ENCODE data around the gene PAM. TPM values are rescaled to one million over a fixed set of nuclear protein-coding genes. Genes with fewer than 3 reads are reported as not detected.
A peak's percentile ranks its signal among the peaks of the same experiment; 100 is the strongest.

PAM gene
- total RNA-seq, 1 donor from 2014 or later: 136 TPM

GRCh38 chr5:102911973-102912372, 156.9 kb downstream of the PAM start:
- Histone ChIP-seq H3K36me3 (no peaks in the 10 kb centered on the region), H3K4me1 (peaks cover 15% of the 10 kb centered on the region), H3K27ac (peak overlapping the region; percentile 39), H3K27me3 (no peaks in the 10 kb centered on the region), H3K4me3 (no peak overlapping the region), H3K9me3 (no peaks in the 10 kb centered on the region)
- TF ChIP-seq POLR2A (IDR thresholded peaks at IDR 0.05) (no peak), POLR2AphosphoS5 (IDR thresholded peaks at IDR 0.05; ENCODE audit: insufficient read depth in 1 of 2, low read depth in 1 of 2) (peak in 1 of 2 donors; percentile 32)
- DNase-seq (ENCODE audit: extremely low spot score in 2 of 2): no peak
- intact Hi-C loops (cut with DNase I): no loop called here

- TF ChIP-seq CTCF (IDR thresholded peaks at IDR 0.05) (no peak), POLR2AphosphoS5 (IDR thresholded peaks at IDR 0.05; ENCODE audit: insufficient read depth in 1 of 2, low read depth in 1 of 2) (no peak)
Observed at GRCh38 chr5:102916109-102916508, 161.0 kb downstream of the PAM start.

GRCh38 chr5:102918986-102919610, 164.0 kb downstream of the PAM start:
- no peaks in the 10 kb centered on the region for H3K9me3 ChIP-seq
- H3K4me3 ChIP-seq: no peak overlapping the region
- H3K27ac ChIP-seq: no peak overlapping the region
- H3K4me1 ChIP-seq: peaks cover 15% of the 10 kb centered on the region
- no peaks in the 10 kb centered on the region for H3K27me3 ChIP-seq
- TF ChIP-seq CTCF (IDR thresholded peaks at IDR 0.05): no peak
- no peak for TF ChIP-seq POLR2AphosphoS5 (IDR thresholded peaks at IDR 0.05; ENCODE audit: insufficient read depth in 1 of 2, low read depth in 1 of 2)
- TF ChIP-seq POLR2A (IDR thresholded peaks at IDR 0.05): no peak
- no peaks in the 10 kb centered on the region for H3K36me3 ChIP-seq
- no peak for DNase-seq (ENCODE audit: extremely low spot score in 2 of 2)
- intact Hi-C loops (cut with DNase I): no loop called here

More at GRCh38 chr5:102916109-102916508, 161.0 kb downstream of the PAM start:
- H3K27me3 ChIP-seq: no peaks in the 10 kb centered on the region
- no peaks in the 10 kb centered on the region for H3K36me3 ChIP-seq
- peaks cover 9% of the 10 kb centered on the region for H3K4me1 ChIP-seq
- H3K27ac ChIP-seq: no peak overlapping the region
- H3K9me3 ChIP-seq: no peaks in the 10 kb centered on the region
- intact Hi-C loops (cut with DNase I): no loop called here
- DNase-seq (ENCODE audit: extremely low spot score in 2 of 2): no peak
- H3K4me3 ChIP-seq: no peak overlapping the region

- Histone ChIP-seq H3K27ac (no peak overlapping the region), H3K4me3 (no peak overlapping the region), H3K9me3 (no peaks in the 10 kb centered on the region), H3K36me3 (no peaks in the 10 kb centered on the region), H3K4me1 (peaks cover 15% of the 10 kb centered on the region), H3K27me3 (no peaks in the 10 kb centered on the region)
- no peak for DNase-seq (ENCODE audit: extremely low spot score in 2 of 2)
- TF ChIP-seq CTCF (IDR thresholded peaks at IDR 0.05) (no peak), POLR2AphosphoS5 (IDR thresholded peaks at IDR 0.05; ENCODE audit: insufficient read depth in 1 of 2, low read depth in 1 of 2) (no peak), POLR2A (IDR thresholded peaks at IDR 0.05) (no peak)
- intact Hi-C loops (cut with DNase I): no loop called here
Observed at GRCh38 chr5:102920762-102921161, 165.7 kb downstream of the PAM start.

- Histone ChIP-seq H3K4me1 (peaks cover 15% of the 10 kb centered on the region), H3K36me3 (no peaks in the 10 kb centered on the region), H3K27ac (no peak overlapping the region), H3K9me3 (no peaks in the 10 kb centered on the region), H3K27me3 (no peaks in the 10 kb centered on the region), H3K4me3 (no peak overlapping the region)
- intact Hi-C loops (cut with DNase I): no loop called here
- DNase-seq (ENCODE audit: extremely low spot score in 2 of 2): no peak
- TF ChIP-seq CTCF (IDR thresholded peaks at IDR 0.05) (no peak), POLR2A (IDR thresholded peaks at IDR 0.05) (no peak), POLR2AphosphoS5 (IDR thresholded peaks at IDR 0.05; ENCODE audit: insufficient read depth in 1 of 2, low read depth in 1 of 2) (no peak)
Observed at GRCh38 chr5:102921341-102922044, 166.4 kb downstream of the PAM start.
